BJ (cell line): ENCODE measurements around the gene NT5C1B. TPM values are rescaled to one million over a fixed set of nuclear protein-coding genes. Genes with fewer than 3 reads are reported as not detected.

Source experiments
- CTCF ChIA-PET: fragments of 350-600 bp; formaldehyde crosslinking; extraction: SDS; loops from one replicate; lab custom pipeline; 2021; ENCODE audit warnings: antibody characterized with exemption, inconsistent platforms; lab: Yijun Ruan, JAX
- POLR2A ChIA-PET: fragments of 300-600 bp; sonication (Branson Sonifier 250); formaldehyde crosslinking; extraction: SDS; loops from one replicate; lab custom pipeline; 2021; ENCODE audit warnings: antibody characterized with exemption; lab: Charles Lee
- DNase-seq: peaks from one replicate; pipeline ENCODE4 v3.0.0-alpha.2; 2011; ENCODE audit warnings: low read depth
- H3K27me3 ChIP-seq: 2 replicates; pipeline ENCODE4 v1.6.0; 2011; ENCODE audit warnings: low read length; ENCODE audit not compliant: control insufficient read depth, insufficient read depth
- H3K36me3 ChIP-seq: 2 replicates; pipeline ENCODE4 v1.5.1; 2011; ENCODE audit warnings: low read length; ENCODE audit not compliant: control insufficient read depth, insufficient read depth
- H3K4me3 ChIP-seq: 2 replicates; pipeline ENCODE4 v1.5.1; 2011; ENCODE audit warnings: low read depth, mild to moderate bottlenecking, control low read depth, low read length
- polyA plus RNA-seq: library from polyadenylated mRNA; depleted of rRNA; stranded (reverse); fragments of >200 nt; gene quantifications from 2 replicates; pipeline ENCODE4 v1.2.3, GENCODE V29; 2011
- TF ChIP-seq, protein P1 (sequence below): IDR thresholded peaks from 2 replicates; pipeline ENCODE4 v1.5.1; 2011; ENCODE audit warnings: low read depth, mild to moderate bottlenecking, control low read depth, inconsistent platforms, low read length, moderate library complexity; ENCODE audit not compliant: insufficient read depth

The NT5C1B gene
- polyA plus RNA-seq, 1 experiment, result not detected

- H3K36me3 ChIP-seq, result no peaks in the 10 kb centered on the region
- TF ChIP-seq, protein P1, sequence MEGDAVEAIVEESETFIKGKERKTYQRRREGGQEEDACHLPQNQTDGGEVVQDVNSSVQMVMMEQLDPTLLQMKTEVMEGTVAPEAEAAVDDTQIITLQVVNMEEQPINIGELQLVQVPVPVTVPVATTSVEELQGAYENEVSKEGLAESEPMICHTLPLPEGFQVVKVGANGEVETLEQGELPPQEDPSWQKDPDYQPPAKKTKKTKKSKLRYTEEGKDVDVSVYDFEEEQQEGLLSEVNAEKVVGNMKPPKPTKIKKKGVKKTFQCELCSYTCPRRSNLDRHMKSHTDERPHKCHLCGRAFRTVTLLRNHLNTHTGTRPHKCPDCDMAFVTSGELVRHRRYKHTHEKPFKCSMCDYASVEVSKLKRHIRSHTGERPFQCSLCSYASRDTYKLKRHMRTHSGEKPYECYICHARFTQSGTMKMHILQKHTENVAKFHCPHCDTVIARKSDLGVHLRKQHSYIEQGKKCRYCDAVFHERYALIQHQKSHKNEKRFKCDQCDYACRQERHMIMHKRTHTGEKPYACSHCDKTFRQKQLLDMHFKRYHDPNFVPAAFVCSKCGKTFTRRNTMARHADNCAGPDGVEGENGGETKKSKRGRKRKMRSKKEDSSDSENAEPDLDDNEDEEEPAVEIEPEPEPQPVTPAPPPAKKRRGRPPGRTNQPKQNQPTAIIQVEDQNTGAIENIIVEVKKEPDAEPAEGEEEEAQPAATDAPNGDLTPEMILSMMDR, result no peak
- H3K4me3 ChIP-seq, result no peak overlapping the region
- POLR2A ChIA-PET, result no interaction called here
- CTCF ChIA-PET, result interaction anchor here (0.6 to 1.4 kb wide), 3 partner anchors 9 to 536 kb away, joined by 3 to 4 read pairs (median 3); no protein-coding TSS in a partner anchor
- H3K27me3 ChIP-seq, result no peaks in the 10 kb centered on the region
- DNase-seq, result no peak
These were observed 29.7 kb upstream of the NT5C1B start for GRCh38 chr2:18619091-18619490.

- no peaks in the 10 kb centered on the region for H3K27me3 ChIP-seq
- no peak for DNase-seq
- TF ChIP-seq, protein P1, result no peak
- H3K36me3 ChIP-seq, result no peaks in the 10 kb centered on the region
- H3K4me3 ChIP-seq, result no peak overlapping the region
- ChIA-PET CTCF (interaction anchor here (0.6 to 1.6 kb wide), 4 partner anchors 10 to 93 kb away, joined by 3 to 5 read pairs (median 4); no protein-coding TSS in a partner anchor), POLR2A (no interaction called here)
These were observed 24.7 kb upstream of the NT5C1B start for GRCh38 chr2:18614041-18614440.

GRCh38 chr2:18612133-18612532, 22.8 kb upstream of the NT5C1B start:
- POLR2A ChIA-PET, result no interaction called here

GRCh38 chr2:18611604-18612003, 22.2 kb upstream of the NT5C1B start:
- ChIA-PET CTCF (no interaction called here), POLR2A (no interaction called here)
- Histone ChIP-seq H3K36me3 (no peaks in the 10 kb centered on the region), H3K27me3 (no peaks in the 10 kb centered on the region), H3K4me3 (no peak overlapping the region)
- DNase-seq, result no peak
- TF ChIP-seq, protein P1, result no peak

More at GRCh38 chr2:18612133-18612532, 22.8 kb upstream of the NT5C1B start:
- H3K27me3 ChIP-seq, result no peaks in the 10 kb centered on the region
- DNase-seq, result no peak
- H3K4me3 ChIP-seq, result no peak overlapping the region
- no peaks in the 10 kb centered on the region for H3K36me3 ChIP-seq
- TF ChIP-seq, protein P1, result no peak
- CTCF ChIA-PET, result no interaction called here

GRCh38 chr2:18611184-18611583, 21.8 kb upstream of the NT5C1B start:
- Histone ChIP-seq H3K4me3 (no peak overlapping the region), H3K27me3 (no peaks in the 10 kb centered on the region), H3K36me3 (no peaks in the 10 kb centered on the region)
- no peak for DNase-seq
- TF ChIP-seq, protein P1, result no peak
- POLR2A ChIA-PET, result no interaction called here
- CTCF ChIA-PET, result interaction anchor here (1.0 kb wide), 2 partner anchors 12 to 91 kb away, joined by 3 to 4 read pairs; no protein-coding TSS in a partner anchor
